ENCODE results near the gene PAX2. TPM values are rescaled to one million over a fixed set of nuclear protein-coding genes. Genes with fewer than 3 reads are reported as not detected.
A peak's percentile ranks its signal among the peaks of the same experiment; 100 is the strongest.

PAX2 gene
- total and polyA plus RNA-seq, 4 donors = not detected

GRCh38 chr10:100790761-100791208 is 45.4 kb downstream of the PAX2 start:
- 27 to 36% methylated on average over 7 of the region's 7 CpGs for WGBS, 2 donors
- Histone ChIP-seq H3K9me3 (ENCODE audit: control insufficient read depth, low read length) (no peaks in the 10 kb centered on the region), H3K4me3 (ENCODE audit: low read length in 2 of 2) (no peak overlapping the region), H3K27ac (ENCODE audit: low read depth in 1 of 2, low read length in 2 of 2) (no peak overlapping the region), H3K27me3 (ENCODE audit: control insufficient read depth in 1 of 2, insufficient read depth in 2 of 2, low read length in 1 of 2) (no peaks in the 10 kb centered on the region), H3K36me3 (ENCODE audit: control insufficient read depth in 1 of 2, insufficient read depth in 2 of 2, low read length in 1 of 2) (no peaks in the 10 kb centered on the region), H3K4me1 (ENCODE audit: control insufficient read depth in 1 of 2, insufficient read depth in 2 of 2, low read length in 2 of 2) (no peaks in the 10 kb centered on the region)
- ATAC-seq (ENCODE audit: low FRiP score) (no peak), DNase-seq (no peak)
- intact Hi-C loops (cut with DNase I) = no loop called here

DNA sequence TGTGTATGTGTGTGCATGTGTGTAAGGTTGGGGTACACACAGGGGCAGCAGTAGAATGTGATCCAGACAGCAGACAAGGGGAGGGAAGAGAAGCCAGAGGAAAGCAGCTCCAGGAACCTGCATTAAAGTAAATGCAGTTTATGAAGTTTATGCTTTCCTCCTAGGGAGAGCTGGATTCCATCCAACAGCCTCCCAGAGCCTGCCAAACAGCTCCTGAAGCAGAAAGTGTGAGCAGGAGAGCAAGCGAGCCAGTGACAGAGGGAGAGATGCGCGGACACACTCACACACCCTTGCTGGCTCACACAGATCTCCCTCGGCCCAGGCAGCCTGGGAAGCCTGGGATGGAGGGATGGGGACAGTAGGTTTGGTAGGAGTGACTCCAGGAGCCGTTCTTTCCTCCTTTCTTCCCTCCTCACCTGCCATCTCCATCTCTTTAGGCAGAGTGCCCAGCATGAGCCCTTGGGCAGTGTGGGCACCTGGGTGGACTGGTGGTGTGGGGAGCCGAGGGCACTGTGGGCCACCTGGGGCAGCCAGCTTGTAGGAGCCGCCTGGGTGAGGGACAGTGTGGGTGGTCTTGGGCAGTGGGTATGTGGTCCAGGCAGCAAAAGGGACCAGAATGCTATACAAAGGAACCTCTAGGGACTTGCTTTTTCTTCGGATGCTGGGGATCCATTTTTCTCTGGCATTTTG is 46.1 kb downstream of the PAX2 start:
- Histone ChIP-seq H3K4me1 (ENCODE audit: control insufficient read depth in 1 of 2, insufficient read depth in 2 of 2, low read length in 2 of 2) (no peaks in the 10 kb centered on the region), H3K36me3 (ENCODE audit: control insufficient read depth in 1 of 2, insufficient read depth in 2 of 2, low read length in 1 of 2) (no peaks in the 10 kb centered on the region), H3K27me3 (ENCODE audit: control insufficient read depth in 1 of 2, insufficient read depth in 2 of 2, low read length in 1 of 2) (no peaks in the 10 kb centered on the region), H3K4me3 (ENCODE audit: low read length in 2 of 2) (no peak overlapping the region), H3K9me3 (ENCODE audit: control insufficient read depth, low read length) (no peaks in the 10 kb centered on the region), H3K27ac (ENCODE audit: low read depth in 1 of 2, low read length in 2 of 2) (no peak overlapping the region)
- 47 to 59% methylated on average over 8 of the region's 8 CpGs for WGBS, 2 donors
- ATAC-seq (ENCODE audit: low FRiP score) (no peak), DNase-seq (no peak)
- intact Hi-C loops (cut with DNase I) = no loop called here

- intact Hi-C loops (cut with DNase I) = no loop called here
- WGBS, 2 donors = 58 to 62% methylated on average over 8 of the region's 8 CpGs
- ATAC-seq (ENCODE audit: low FRiP score) = no peak
These were observed 47.2 kb downstream of the PAX2 start for GRCh38 chr10:100792574-100792973.

DNA sequence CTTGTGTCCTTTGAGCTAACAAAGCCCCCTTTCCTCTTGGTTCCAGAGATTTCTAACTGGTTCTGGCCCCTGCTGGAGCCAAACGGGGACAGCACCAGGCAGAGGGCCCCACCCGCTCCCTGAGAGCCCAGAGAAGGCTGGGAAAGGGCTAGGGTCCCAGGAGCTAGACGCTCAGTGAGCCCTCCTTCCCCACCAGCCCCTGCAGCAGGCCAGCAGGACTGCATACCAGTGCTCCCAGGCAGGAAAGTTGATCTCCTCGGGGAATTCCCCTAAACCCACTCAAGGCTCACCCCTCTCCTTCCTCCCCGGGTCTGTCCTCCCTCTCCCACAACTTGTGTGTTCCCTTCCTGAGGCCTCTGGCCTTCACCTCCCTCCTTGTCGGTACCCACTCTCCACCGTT is 47.7 kb downstream of the PAX2 start:
- no peaks in the 10 kb centered on the region for H3K4me1 ChIP-seq (ENCODE audit: control insufficient read depth in 1 of 2, insufficient read depth in 2 of 2, low read length in 2 of 2)
- no peaks in the 10 kb centered on the region for H3K9me3 ChIP-seq (ENCODE audit: control insufficient read depth, low read length)
- ATAC-seq (ENCODE audit: low FRiP score) (no peak), DNase-seq (no peak)
- no peak overlapping the region for H3K27ac ChIP-seq (ENCODE audit: low read depth in 1 of 2, low read length in 2 of 2)
- H3K4me3 ChIP-seq (ENCODE audit: low read length in 2 of 2) = no peak overlapping the region
- intact Hi-C loops (cut with DNase I) = no loop called here
- H3K27me3 ChIP-seq (ENCODE audit: control insufficient read depth in 1 of 2, insufficient read depth in 2 of 2, low read length in 1 of 2) = no peaks in the 10 kb centered on the region
- no peaks in the 10 kb centered on the region for H3K36me3 ChIP-seq (ENCODE audit: control insufficient read depth in 1 of 2, insufficient read depth in 2 of 2, low read length in 1 of 2)
- 36 to 45% methylated on average over 7 of the region's 7 CpGs for WGBS, 2 donors

More at GRCh38 chr10:100792574-100792973, 47.2 kb downstream of the PAX2 start:
- Histone ChIP-seq H3K9me3 (ENCODE audit: control insufficient read depth, low read length) (no peaks in the 10 kb centered on the region), H3K27ac (ENCODE audit: low read depth in 1 of 2, low read length in 2 of 2) (no peak overlapping the region), H3K4me3 (ENCODE audit: low read length in 2 of 2) (no peak overlapping the region), H3K4me1 (ENCODE audit: control insufficient read depth in 1 of 2, insufficient read depth in 2 of 2, low read length in 2 of 2) (no peaks in the 10 kb centered on the region), H3K27me3 (ENCODE audit: control insufficient read depth in 1 of 2, insufficient read depth in 2 of 2, low read length in 1 of 2) (no peaks in the 10 kb centered on the region), H3K36me3 (ENCODE audit: control insufficient read depth in 1 of 2, insufficient read depth in 2 of 2, low read length in 1 of 2) (no peaks in the 10 kb centered on the region)
- no peak for DNase-seq

- Histone ChIP-seq H3K4me3 (ENCODE audit: low read length in 2 of 2) (no peak overlapping the region), H3K36me3 (ENCODE audit: control insufficient read depth in 1 of 2, insufficient read depth in 2 of 2, low read length in 1 of 2) (no peaks in the 10 kb centered on the region), H3K4me1 (ENCODE audit: control insufficient read depth in 1 of 2, insufficient read depth in 2 of 2, low read length in 2 of 2) (no peaks in the 10 kb centered on the region), H3K9me3 (ENCODE audit: control insufficient read depth, low read length) (no peaks in the 10 kb centered on the region), H3K27ac (ENCODE audit: low read depth in 1 of 2, low read length in 2 of 2) (no peak overlapping the region), H3K27me3 (ENCODE audit: control insufficient read depth in 1 of 2, insufficient read depth in 2 of 2, low read length in 1 of 2) (no peaks in the 10 kb centered on the region)
- ATAC-seq (ENCODE audit: low FRiP score) = no peak
- 87 to 90% methylated on average over 7 of the region's 7 CpGs for WGBS, 2 donors
- intact Hi-C loops (cut with DNase I) = no loop called here
- no peak for DNase-seq
These were observed 54.5 kb downstream of the PAX2 start for GRCh38 chr10:100799881-100800280.

GRCh38 chr10:100800931-100801330 is 55.5 kb downstream of the PAX2 start:
- no peaks in the 10 kb centered on the region for H3K27me3 ChIP-seq (ENCODE audit: control insufficient read depth in 1 of 2, insufficient read depth in 2 of 2, low read length in 1 of 2)

DNA sequence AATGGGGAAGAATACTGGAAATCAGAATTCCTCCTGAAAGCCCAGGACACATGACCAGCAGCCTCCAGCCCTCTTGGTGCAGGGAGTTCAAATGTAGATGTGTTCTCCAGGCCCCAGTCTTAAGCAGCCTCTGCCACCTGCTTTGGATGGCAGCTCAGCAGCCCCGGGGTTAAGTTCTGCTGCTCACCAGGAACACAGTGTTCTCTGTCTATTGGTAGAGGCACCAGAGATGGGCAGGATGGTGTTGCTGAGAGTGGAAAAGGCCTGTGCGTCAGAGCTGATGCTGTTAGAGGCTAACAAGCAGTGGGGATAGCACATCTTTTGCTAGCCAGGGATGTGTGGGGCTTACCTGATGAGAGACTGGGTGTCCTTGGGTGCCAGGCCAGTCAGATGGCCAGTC is 56.8 kb downstream of the PAX2 start:
- intact Hi-C loops (cut with DNase I) = no loop called here
- no peaks in the 10 kb centered on the region for H3K36me3 ChIP-seq (ENCODE audit: control insufficient read depth in 1 of 2, insufficient read depth in 2 of 2, low read length in 1 of 2)
- 44 to 63% methylated on average over 2 of the region's 2 CpGs for WGBS, 2 donors
- no peaks in the 10 kb centered on the region for H3K9me3 ChIP-seq (ENCODE audit: control insufficient read depth, low read length)
- H3K4me1 ChIP-seq (ENCODE audit: control insufficient read depth in 1 of 2, insufficient read depth in 2 of 2, low read length in 2 of 2) = no peaks in the 10 kb centered on the region
- H3K27me3 ChIP-seq (ENCODE audit: control insufficient read depth in 1 of 2, insufficient read depth in 2 of 2, low read length in 1 of 2) = no peaks in the 10 kb centered on the region
- no peak for DNase-seq
- H3K4me3 ChIP-seq (ENCODE audit: low read length in 2 of 2) = no peak overlapping the region
- H3K27ac ChIP-seq (ENCODE audit: low read depth in 1 of 2, low read length in 2 of 2) = no peak overlapping the region
- ATAC-seq (ENCODE audit: low FRiP score) = no peak

More at GRCh38 chr10:100800931-100801330, 55.5 kb downstream of the PAX2 start:
- Histone ChIP-seq H3K27ac (ENCODE audit: low read depth in 1 of 2, low read length in 2 of 2) (no peak overlapping the region), H3K36me3 (ENCODE audit: control insufficient read depth in 1 of 2, insufficient read depth in 2 of 2, low read length in 1 of 2) (no peaks in the 10 kb centered on the region), H3K4me3 (ENCODE audit: low read length in 2 of 2) (no peak overlapping the region), H3K9me3 (ENCODE audit: control insufficient read depth, low read length) (no peaks in the 10 kb centered on the region), H3K4me1 (ENCODE audit: control insufficient read depth in 1 of 2, insufficient read depth in 2 of 2, low read length in 2 of 2) (no peaks in the 10 kb centered on the region)
- intact Hi-C loops (cut with DNase I) = no loop called here
- ATAC-seq (ENCODE audit: low FRiP score) (no peak), DNase-seq (peak in 1 of 2 donors; percentile 10)
- 65 to 70% methylated on average over 4 of the region's 4 CpGs for WGBS, 2 donors

DNA sequence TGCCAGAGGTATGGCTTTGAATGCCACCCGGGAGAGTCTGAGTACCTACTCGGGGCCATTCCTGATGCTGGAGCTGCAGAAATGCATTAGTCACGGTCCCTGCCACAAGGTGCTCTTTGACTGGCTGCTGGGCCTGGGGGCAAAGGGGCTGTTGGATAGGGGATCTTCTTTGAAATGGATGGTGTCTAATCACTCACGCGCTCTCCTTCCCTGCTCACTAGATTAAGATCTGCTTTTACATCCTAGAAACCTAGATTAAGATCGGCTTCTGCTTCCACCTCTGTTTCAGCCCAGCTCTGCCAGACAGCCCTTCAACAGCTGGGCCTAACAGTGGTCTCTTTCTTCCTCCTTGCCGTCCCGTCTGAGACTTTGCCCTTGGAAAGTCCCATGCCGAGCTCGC is 57.2 kb downstream of the PAX2 start:
- ATAC-seq (ENCODE audit: low FRiP score) (no peak), DNase-seq (peak in 1 of 2 donors; percentile 38)
- no peak overlapping the region for H3K27ac ChIP-seq (ENCODE audit: low read depth in 1 of 2, low read length in 2 of 2)
- H3K4me3 ChIP-seq (ENCODE audit: low read length in 2 of 2) = no peak overlapping the region
- H3K4me1 ChIP-seq (ENCODE audit: control insufficient read depth in 1 of 2, insufficient read depth in 2 of 2, low read length in 2 of 2) = no peaks in the 10 kb centered on the region
- 50 to 60% methylated on average over 10 of the region's 10 CpGs for WGBS, 2 donors
- H3K36me3 ChIP-seq (ENCODE audit: control insufficient read depth in 1 of 2, insufficient read depth in 2 of 2, low read length in 1 of 2) = no peaks in the 10 kb centered on the region
- H3K27me3 ChIP-seq (ENCODE audit: control insufficient read depth in 1 of 2, insufficient read depth in 2 of 2, low read length in 1 of 2) = no peaks in the 10 kb centered on the region
- H3K9me3 ChIP-seq (ENCODE audit: control insufficient read depth, low read length) = no peaks in the 10 kb centered on the region
- intact Hi-C loops (cut with DNase I) = no loop called here

DNA sequence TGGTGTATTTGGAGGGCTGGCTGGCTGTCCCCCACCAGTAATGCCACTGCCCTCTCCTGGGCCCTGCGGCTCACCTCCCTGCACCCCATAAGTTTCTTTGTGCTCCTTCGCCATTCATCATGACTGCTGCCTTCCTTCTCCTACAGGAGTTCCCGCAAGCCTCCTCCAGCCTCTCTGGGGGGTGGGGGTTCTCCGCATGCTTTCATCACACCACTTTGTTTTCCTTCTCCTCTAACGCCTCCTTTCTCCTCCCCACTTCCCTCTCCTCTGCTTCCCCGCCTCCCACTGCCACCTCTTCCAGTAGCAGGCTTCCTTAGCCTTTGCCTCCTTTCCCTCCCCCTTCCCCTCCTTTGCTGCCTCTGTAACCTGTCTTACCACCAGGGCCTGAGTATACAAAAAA is 58.1 kb downstream of the PAX2 start:
- Histone ChIP-seq H3K4me1 (ENCODE audit: control insufficient read depth in 1 of 2, insufficient read depth in 2 of 2, low read length in 2 of 2) (no peaks in the 10 kb centered on the region), H3K9me3 (ENCODE audit: control insufficient read depth, low read length) (no peaks in the 10 kb centered on the region), H3K36me3 (ENCODE audit: control insufficient read depth in 1 of 2, insufficient read depth in 2 of 2, low read length in 1 of 2) (no peaks in the 10 kb centered on the region), H3K4me3 (ENCODE audit: low read length in 2 of 2) (no peak overlapping the region), H3K27ac (ENCODE audit: low read depth in 1 of 2, low read length in 2 of 2) (no peak overlapping the region), H3K27me3 (ENCODE audit: control insufficient read depth in 1 of 2, insufficient read depth in 2 of 2, low read length in 1 of 2) (no peaks in the 10 kb centered on the region)
- WGBS, 2 donors = 16 to 27% methylated on average over 6 of the region's 6 CpGs
- DNase-seq (peak in 1 of 2 donors; percentile 35), ATAC-seq (ENCODE audit: low FRiP score) (no peak)
- intact Hi-C loops (cut with DNase I) = no loop called here
